Ishikawa (cell line): Measurements from ENCODE around the gene FAM117B.

Experiments
- EGR1 ChIP-seq: IDR thresholded peaks from 2 replicates; pipeline ENCODE4 v1.6.1; 2012
- RAD21 ChIP-seq: IDR thresholded peaks from 2 replicates; pipeline ENCODE4 v1.6.1; 2012; ENCODE audit warnings: low read depth
- TAF1 ChIP-seq: IDR thresholded peaks from 2 replicates; pipeline ENCODE4 v1.6.1; 2012; ENCODE audit warnings: low read depth, mild to moderate bottlenecking
- YY1 ChIP-seq: IDR thresholded peaks from 2 replicates; pipeline ENCODE4 v1.6.1; 2012; ENCODE audit warnings: low read depth
- TF ChIP-seq, protein P1 (sequence below): IDR thresholded peaks from 2 replicates; pipeline ENCODE4 v1.6.1; 2012; ENCODE audit warnings: low read depth, mild to moderate bottlenecking

DNA sequence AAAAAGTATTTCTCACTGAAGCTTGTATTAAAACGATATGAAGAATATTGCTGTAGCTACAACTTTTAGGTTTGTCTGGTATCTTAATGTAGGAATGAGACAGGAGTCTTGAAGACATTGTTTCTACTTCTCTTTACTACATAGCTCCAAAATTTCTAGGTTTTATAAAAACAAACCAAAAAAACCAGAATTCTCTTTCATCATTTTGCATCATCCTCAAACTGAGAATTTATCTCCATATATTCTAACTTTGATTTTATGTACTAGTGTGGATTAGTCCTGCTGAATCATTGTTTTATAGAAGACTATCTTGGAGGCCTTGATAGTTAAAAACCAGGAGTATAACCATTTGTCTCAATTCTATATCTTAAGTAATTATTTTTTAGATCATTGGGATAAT lies 136.6 kb downstream of the FAM117B start:
- TF ChIP-seq RAD21 (no peak), TAF1 (no peak), EGR1 (no peak), YY1 (no peak)
- TF ChIP-seq, protein P1, sequence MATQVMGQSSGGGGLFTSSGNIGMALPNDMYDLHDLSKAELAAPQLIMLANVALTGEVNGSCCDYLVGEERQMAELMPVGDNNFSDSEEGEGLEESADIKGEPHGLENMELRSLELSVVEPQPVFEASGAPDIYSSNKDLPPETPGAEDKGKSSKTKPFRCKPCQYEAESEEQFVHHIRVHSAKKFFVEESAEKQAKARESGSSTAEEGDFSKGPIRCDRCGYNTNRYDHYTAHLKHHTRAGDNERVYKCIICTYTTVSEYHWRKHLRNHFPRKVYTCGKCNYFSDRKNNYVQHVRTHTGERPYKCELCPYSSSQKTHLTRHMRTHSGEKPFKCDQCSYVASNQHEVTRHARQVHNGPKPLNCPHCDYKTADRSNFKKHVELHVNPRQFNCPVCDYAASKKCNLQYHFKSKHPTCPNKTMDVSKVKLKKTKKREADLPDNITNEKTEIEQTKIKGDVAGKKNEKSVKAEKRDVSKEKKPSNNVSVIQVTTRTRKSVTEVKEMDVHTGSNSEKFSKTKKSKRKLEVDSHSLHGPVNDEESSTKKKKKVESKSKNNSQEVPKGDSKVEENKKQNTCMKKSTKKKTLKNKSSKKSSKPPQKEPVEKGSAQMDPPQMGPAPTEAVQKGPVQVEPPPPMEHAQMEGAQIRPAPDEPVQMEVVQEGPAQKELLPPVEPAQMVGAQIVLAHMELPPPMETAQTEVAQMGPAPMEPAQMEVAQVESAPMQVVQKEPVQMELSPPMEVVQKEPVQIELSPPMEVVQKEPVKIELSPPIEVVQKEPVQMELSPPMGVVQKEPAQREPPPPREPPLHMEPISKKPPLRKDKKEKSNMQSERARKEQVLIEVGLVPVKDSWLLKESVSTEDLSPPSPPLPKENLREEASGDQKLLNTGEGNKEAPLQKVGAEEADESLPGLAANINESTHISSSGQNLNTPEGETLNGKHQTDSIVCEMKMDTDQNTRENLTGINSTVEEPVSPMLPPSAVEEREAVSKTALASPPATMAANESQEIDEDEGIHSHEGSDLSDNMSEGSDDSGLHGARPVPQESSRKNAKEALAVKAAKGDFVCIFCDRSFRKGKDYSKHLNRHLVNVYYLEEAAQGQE, result no peak
